Stimulated activated CD4-positive, alpha-beta T cell treated with anti-CD3 and anti-CD28 coated beads, TNF-alpha, amount 100 ng/mL, for 1 hour (primary cell): Measurements from ENCODE around the gene AKAP9.
"Not testable (repeated sequence)": the region's sequence is repeated elsewhere in the genome, so short reads cannot be mapped to it uniquely, and the experiment has no call there.

ENCODE experiments used
- DNase-seq, 3 donors: peaks; one replicate each; pipeline ENCODE4 v3.0.0-alpha.2; 2020; ENCODE audit warnings: low read depth in 3 of 3, low spot score in 1 of 3

Gene AKAP9

GRCh38 chr7:91940572-91941341, at the start of gene AKAP9:
TSS of gene AKAP9 (plus strand) at chr7:91940862. CDS start at chr7:91941100, 238 bp downstream.
- DNase-seq, result peak; percentile 62 to 81 (median 73)

GRCh38 chr7:91892099-91892705, 48.5 kb upstream of the AKAP9 start:
- no peak for DNase-seq

- no peak for DNase-seq
Observed at GRCh38 chr7:91892821-91893340, 47.8 kb upstream of the AKAP9 start.

DNA sequence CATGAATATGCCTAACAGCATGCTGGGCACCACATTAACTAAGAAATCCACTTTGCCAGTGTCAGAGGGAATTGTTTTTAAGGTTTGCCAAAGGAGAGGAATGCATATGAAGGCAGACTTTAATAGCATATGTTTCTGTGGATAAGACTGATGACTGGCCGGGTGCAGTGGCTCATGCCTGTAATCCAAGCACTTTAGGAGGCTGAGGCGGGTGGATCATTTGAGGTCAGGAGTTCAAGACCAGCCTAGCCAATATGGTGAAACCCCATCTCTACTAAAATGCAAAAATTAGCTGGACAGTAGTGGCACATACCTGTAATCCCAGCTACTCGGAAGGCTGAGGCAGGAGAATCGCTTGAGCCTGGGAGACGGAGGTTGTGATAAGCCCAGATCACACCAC, 47.0 kb upstream of the AKAP9 start:
- DNase-seq, result not testable (repeated sequence)

- no peak for DNase-seq
Observed at GRCh38 chr7:91894781-91895480, 45.7 kb upstream of the AKAP9 start.

GRCh38 chr7:91898240-91898992, 42.2 kb upstream of the AKAP9 start:
- no peak for DNase-seq

DNA sequence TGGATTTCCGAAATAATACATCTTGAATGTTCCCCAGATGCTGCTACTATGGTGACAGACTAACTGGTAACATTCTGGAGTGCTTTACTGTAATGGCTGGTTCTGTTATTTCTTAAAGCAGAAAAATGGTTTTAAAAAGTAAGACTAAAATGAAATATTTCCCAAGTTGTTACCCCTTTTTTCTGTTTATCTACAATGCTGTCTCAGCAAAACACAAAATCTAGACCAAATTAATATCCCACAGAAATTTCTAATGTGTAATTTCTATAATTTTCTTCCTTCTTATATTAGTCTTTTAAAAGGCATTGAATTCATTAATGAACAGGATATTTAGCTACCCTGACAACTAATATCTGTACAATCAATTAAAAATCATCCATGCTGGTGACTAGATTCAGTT, 41.1 kb upstream of the AKAP9 start:
- no peak for DNase-seq

GRCh38 chr7:91910171-91910570, 30.5 kb upstream of the AKAP9 start:
- no peak for DNase-seq

DNA sequence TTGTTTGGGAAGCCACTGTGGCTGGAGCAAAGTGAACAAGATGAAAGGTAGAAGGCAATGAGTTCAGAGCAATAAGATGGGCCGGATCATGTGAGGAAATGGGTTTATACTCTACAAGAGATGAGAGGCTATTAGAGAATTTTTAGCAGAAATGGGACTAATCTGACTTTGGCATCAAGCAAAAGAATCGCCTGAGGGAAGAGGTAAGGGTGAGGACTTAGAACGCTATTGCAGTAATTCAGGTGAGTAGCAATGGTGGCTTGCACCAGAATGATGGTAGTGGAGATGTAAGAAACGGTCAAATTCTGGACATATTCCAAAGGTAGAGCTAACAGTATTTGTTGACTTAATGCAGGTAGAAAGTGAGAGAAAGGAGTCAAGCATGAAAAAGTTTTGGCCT, 29.5 kb upstream of the AKAP9 start:
- DNase-seq, result no peak

DNA sequence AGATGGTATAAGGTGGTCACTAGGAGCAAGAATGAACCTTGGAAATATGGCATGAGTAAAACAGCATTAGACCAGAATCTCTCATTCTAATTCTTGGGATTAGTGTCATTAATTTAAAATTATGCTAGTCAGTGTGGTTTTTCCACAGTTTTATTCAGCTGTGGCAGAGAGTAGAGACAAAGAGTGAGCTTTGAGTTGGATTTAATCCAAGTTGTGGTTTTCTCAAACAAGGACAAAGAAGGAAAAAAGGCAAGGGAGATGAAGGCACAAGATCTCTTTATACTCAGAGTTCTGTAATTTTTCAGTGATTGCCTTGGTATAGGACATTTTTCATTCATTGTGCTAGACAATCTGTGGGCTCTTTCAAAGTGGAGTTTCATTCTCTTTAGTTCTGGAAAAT, 28.2 kb upstream of the AKAP9 start:
- DNase-seq, result no peak

- DNase-seq, result no peak
Observed at GRCh38 chr7:91913612-91914011, 27.1 kb upstream of the AKAP9 start.

DNA sequence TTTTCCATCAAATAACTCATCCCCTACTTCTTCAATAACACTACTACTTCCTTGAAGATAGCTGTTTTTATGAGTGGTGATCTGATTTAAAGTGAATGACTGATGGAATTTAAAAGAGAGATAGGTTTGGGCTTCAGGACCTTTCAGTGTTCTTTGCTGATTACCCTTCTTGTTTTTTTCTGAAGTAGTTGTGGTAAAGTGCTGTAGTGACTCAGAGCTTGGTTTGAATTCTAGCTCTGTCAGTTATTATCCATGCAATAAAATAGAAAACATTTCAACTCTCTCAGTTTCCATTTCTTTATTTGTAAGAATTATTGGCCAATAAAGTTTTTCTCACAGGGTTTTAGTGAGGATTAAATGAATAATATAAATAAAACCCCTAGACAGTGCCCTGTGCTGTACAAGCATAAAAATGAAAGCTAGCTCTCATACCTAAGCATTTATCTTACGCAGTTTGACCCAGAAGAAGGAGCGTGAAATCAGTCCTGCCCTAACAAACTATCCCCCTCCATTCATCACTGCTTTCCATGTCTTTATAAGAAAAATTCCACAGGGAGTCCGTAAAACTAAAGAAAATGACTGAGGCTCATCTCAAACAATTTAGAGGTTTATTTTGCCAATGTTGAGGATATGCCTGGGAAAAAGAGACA, 25.1 kb upstream of the AKAP9 start:
- no peak for DNase-seq

- DNase-seq, result no peak
Observed at GRCh38 chr7:91916051-91916440, 24.6 kb upstream of the AKAP9 start.

DNA sequence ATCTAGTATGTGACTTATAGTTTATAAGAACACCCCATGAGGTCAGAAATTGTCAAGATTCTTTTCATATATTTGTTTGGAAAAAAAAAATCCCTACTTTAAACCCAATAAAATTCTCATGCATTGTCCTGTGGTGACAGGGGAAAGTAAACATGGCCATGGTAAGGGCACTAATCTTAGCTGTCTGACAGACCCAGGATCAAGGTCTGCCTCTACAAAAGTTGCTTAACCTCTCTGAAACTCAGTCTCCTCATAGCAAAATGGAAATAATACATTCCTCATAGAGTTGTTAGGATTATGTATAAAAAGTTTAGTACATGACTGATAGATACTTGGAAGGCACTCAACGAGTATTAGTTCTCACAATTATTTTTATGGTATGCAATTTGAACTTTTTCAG, 22.3 kb upstream of the AKAP9 start:
- no peak for DNase-seq

DNA sequence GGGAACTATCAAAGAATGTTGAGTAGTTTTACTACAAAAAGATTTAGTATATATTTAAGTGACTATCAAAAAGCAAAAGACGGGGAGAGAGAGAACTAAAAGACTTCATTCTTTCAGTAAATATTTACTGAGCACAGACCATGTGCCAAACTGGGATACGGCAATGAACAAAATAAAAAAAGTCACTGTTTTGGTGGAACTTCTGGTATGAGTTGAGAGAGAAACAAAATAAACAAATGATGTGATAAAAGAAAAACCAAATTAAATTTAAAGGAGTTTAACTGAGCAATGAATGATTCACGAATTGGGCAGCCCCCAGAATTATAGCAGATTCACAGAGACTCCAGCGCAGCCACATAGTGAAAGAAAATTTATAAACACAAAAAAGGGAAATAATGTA, 17.8 kb upstream of the AKAP9 start:
- no peak for DNase-seq

DNA sequence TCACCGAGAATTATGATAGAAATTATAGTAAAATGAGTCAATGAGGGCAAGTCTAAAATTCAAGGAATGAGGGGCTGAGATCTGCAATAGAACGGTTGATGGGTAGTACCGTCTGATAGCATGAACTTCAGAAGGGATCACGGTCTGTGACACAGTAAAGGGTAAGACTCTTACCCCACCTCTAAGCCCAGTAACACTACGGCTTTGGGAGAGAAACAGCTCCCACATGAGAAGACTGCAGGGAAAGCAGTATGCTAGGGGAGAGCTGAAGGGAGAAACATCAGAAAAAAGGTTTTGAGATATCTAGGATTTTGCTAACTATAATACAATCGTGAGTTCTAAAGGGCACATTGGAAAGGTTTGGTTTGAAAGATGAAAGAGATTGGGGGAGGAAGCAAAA, 12.8 kb upstream of the AKAP9 start:
- no peak for DNase-seq

GRCh38 chr7:91929463-91929862, 11.2 kb upstream of the AKAP9 start:
- no peak for DNase-seq

- DNase-seq, result peak in 1 of 3 donors; percentile 2
Observed at GRCh38 chr7:91940171-91940570, 491 bp upstream of the AKAP9 start.

DNA sequence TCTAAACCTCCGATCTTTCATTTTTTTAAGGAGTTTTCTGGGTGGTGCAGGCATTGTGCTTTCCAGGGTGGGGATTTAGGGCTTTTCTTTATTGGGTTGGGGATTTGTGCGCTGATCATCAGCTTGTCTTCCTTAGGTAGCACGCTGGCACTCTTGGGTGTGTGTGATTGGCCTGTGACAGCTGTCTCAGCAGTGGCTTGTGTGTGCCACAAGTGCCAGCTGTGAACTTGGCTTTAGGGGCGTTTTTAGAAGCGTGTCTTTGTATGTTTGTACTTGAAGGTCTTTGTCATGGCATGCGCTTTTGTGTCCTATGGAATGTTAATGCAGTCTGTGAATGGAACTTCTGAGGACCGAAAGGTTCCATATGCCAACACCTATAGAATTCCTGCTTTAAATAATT, 788 bp downstream of the AKAP9 start:
- DNase-seq, result peak in 1 of 3 donors; percentile 4

- no peak for DNase-seq
Observed at GRCh38 chr7:91942312-91942711, 1.6 kb downstream of the AKAP9 start.

DNA sequence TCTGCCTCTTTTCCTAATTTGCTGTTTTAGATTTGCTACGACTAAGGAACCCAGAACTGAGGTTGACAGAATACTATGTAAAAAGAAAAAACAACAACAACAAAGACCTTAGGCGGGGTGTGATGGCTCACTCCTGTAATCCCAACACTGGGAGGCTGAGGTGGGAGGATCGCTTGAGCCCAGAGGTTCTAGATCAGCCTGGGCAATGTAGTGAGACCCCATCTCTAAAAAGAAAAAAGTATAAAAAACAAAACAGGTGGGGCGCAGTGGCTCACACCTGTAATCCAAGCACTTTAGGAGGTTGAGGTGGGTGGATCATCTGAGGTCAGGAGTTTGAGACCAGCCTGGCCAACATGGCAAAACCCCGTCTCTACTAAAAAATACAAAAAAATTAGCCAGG, 4.3 kb downstream of the AKAP9 start:
- not testable (repeated sequence) for DNase-seq
